Renal cortical epithelial cell (primary cell): ENCODE data around the gene WDR6. TPM values are rescaled to one million over a fixed set of nuclear protein-coding genes. Genes with fewer than 3 reads are reported as not detected.

Source experiments
- DNase-seq: peaks from one replicate; pipeline ENCODE4 v3.0.0-alpha.2; 2011; ENCODE audit warnings: low read depth
- total RNA-seq: library from RNA; depleted of rRNA; stranded (reverse); fragments of >200 nt; gene quantifications from 2 replicates; pipeline ENCODE4 v1.2.3, GENCODE V29; 2014

WDR6 gene
- total RNA-seq, 1 donor from 2014 or later = 134 TPM

DNA sequence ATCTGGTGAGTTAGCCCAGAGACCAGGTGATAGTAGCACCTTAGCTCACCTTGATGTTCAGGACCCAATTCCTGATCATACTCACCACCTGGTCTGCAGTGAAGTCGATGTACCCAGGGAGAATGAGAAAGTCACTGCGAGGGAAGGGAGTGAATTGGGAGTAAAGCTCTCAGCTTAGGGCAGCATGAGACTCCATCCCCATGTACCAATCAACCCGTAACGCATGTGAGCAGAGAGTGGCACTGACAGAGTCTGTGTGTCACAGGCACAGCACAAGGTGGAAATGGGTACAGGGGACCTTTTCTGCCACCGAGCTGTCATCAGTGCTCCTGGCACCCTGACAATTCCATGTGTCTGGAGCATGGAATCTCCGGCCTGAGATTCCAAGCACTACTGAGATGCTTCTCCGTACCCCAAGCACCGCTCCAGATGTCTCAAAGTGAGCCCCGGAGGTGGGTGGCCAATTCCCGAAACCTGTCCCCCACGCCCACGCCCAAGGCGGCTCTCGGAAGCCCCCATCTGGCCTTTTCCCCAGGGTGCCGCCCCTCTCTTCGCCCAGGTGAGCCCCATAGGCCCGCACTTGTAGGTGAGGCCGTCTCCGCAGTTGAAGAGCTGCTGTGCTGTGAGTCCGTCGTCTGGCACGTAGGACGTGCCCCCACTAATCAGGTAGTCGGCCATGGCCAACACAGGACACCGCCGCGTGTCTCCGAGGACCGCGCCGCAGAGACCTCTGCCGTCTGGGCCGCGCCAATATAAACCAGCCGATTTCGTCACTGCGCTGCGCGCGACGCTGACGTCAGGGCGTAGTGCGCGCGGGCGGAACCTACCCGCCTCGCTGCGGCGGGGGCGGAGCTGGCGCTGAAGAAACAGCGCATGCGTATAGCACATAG, 21.7 kb downstream of the WDR6 start, which contains the start of gene IMPDH2:
TSS of gene IMPDH2 (minus strand) at position 726 of the 890 bp plus-strand sequence. CDS start at position 678, 48 bp downstream.
- DNase-seq = peak; percentile 81

DNA sequence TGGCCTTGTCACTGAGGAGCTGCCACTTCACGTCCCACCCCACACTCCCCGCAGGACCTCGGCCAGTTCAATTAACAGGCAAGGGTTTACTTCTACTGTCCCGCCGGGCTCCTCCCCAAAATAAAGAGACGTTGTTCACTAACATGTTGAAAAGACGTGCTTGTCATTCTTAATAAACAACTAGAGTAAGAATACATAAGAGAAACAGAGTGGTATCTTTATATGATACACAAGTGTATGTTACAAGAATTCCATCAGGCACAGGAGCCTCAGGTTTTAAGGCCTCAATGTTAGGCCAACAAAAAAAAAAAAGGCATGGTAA, 22.3 kb downstream of the WDR6 start:
- DNase-seq = no peak

DNA sequence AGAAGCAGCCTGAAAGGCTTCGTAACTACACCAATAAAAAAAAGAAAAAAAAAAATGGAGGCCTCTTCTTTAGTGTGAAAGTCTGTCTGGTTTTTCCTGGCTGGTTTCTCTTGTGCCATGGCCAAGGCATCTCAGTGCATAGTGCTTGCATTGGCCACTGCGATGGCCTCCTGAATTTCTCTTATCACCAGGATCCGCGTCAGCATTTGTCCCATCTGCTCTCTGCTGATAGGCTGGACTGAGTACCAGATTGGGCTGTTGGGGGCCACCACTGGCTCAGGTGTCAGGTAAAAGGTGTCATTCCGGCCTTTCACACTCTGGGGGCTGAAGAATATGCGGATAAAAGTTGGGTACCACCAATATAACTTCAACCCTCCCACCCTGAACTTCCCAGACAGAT, 23.1 kb downstream of the WDR6 start:
- DNase-seq = no peak

DNA sequence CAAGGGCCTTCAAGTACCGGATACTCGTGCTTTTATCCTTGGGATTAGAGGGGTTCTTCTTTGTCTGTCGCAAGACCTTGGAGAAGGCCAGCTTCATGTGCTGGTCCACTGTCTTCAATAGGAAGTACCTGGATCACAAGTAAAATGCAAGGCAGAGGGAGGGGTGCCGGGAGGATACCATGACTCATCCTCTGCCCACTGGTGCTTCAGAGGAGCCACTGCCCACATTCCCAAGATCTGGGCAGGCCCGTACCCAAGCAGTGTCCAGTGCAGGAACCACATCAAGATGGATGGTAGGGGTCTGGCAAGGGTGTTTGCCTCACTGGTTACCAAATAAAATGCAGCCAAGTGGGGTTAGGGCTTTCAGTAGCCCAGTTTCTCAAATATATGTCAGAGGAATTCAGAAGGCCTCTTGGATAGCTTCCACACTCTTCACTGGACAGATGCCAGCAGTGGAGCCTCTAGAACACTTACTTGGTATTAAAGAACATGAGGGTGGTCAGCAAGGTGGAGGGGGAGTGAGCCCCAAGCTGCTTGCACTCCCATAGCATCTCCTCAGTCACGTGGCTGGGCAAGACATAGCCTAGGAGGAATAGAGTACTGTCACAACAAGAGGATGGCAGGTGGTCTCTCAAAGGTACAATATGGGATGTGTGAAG, 25.6 kb downstream of the WDR6 start:
- peak; percentile 38 for DNase-seq

DNA sequence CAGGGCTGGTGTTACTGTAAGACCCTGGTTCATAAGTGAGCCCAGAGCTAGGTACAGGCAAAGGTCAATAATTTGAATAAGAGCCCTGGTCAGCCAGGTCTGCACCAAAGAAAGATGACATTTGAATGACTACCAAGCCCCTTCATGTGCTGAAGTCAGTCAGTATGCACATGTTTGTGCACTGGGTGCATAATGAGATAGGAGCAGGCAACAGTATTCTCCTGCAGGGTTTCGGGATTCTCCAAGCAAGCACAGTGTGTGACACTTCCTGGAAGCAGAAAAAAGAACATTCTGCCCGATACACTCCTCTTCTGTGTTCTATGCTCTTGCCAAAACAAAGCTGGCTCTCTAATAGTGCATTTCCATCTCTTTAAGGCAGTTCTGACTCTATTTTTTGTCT, 27.5 kb downstream of the WDR6 start:
- no peak for DNase-seq

DNA sequence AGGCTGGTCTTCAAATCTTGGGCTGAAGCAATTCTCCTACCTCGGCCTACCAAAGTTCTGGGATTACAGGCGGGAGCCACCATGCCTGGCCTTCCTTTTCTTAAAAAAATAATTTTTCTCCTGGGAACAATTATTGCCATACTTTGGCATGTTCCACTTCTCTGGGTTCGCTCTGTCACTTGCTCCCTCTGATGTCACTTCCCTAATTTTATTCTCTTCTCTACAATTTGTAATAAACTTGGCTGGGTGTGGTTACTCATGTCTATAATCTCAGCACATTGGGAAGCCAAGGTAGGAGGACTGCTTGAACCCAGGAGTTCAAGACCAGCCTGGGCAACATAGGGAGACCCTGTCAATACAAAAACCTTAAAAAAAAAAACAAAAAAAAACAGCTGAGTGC, 28.1 kb downstream of the WDR6 start:
- DNase-seq = no peak

DNA sequence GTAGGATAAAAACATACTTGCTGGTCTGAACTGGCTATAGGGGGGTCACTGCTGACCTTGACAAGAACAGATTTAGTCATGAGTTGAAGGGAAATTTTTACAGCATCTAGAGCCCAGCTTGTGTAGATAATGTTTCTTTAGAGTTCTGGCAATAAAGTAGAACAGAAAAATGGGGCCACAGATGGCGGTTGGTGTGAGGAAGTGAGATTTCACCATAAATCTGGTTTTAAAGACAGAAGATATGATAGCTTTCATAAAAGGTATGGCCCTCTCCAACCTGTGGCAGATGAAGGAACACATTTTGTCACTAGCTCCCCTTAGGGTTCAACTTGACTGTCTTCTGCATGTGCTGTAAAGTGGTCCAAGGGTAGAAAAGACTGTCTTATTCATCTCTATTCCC, 46.4 kb downstream of the WDR6 start:
- DNase-seq = no peak

DNA sequence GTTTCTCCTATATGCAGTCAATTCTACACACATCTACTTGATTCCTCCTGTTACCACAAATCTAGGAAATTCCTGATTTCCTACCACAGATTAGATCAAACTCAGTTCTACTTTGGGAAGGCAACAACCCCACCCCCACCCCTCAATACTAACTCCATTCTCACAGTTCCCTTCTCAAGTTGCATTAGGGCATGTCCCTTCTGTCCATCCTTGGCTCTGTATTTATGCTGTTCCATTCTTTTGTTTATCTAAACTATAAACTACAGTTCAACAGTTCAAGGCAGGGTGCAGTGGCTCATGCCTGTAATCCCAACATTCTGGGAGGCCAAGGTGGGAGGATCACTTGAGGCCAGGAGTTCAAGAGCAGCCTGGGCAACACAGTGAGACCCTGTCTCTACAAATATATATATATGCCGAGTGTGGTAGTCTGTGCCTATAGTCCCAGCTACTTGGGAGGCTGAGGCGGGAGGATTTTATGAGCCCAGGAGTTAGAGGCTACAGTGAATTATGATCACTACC, 47.2 kb downstream of the WDR6 start:
- no peak for DNase-seq

DNA sequence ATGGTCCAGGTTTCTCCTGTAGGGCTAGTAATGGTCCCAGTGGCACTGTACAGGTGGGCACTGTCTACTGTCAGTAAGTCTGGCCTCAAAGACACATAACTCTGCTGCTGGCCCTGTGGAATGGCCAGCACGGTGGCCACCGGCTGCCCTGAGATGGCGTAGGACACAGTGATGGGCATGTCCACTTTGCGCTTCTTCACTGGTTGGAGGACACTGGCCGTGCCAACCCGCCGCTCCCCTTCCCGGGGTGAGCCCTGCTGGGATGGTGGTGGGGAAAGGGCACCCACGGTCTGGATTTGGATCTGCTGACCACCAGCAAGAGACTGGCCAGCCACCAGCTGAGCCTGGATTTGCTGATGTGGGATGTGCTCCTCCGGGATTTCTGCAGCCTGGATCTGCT, 50.1 kb downstream of the WDR6 start:
- DNase-seq = no peak

DNA sequence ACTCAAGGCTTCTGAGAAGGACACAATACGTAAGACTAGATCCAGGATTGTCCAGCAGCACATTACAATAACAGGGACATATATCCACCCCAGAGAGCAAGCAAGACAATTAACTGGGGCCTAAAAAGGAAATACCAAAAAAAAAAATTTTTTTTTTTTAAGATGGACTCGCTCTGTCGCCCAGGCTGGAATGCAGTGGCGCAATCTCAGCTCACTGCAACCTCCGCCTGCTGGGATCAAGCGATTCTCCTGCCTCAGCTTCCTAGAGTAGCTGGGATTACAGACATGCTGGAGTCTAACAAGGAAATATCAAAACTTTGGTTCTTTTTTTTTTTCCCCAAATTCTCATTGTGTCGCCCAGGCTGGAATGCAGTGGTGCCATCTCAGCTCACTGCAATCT, 50.8 kb downstream of the WDR6 start:
- no peak for DNase-seq

Other genes with a start within 250 kb of the WDR6 start
- gene PRKAR2A, start 159.5 kb upstream of the WDR6 start, total RNA-seq = 33.5 and 44.5 TPM in 2 replicates
- 22.4 and 23.4 TPM in 2 replicates for gene SLC25A20, start 108.5 kb upstream of the WDR6 start, total RNA-seq
- gene ARIH2, start 88.5 kb upstream of the WDR6 start, total RNA-seq = 63.2 and 79.8 TPM in 2 replicates
- 22.7 and 47.1 TPM in 2 replicates for gene P4HTM, start 17.1 kb upstream of the WDR6 start, total RNA-seq
- 54.4 and 64.5 TPM in 2 replicates for gene DALRD3, start 11.2 kb downstream of the WDR6 start, total RNA-seq
- gene NDUFAF3, start 14.7 kb downstream of the WDR6 start, total RNA-seq = 50.5 and 66.9 TPM in 2 replicates
- 135 and 218 TPM in 2 replicates for gene IMPDH2, start 22.0 kb downstream of the WDR6 start, total RNA-seq
- 55.3 and 94.3 TPM in 2 replicates for gene QRICH1, start 86.7 kb downstream of the WDR6 start, total RNA-seq
- gene QARS1, start 97.4 kb downstream of the WDR6 start, total RNA-seq = 316 and 381 TPM in 2 replicates
- 39.2 and 68.0 TPM in 2 replicates for gene USP19, start 113.4 kb downstream of the WDR6 start, total RNA-seq
- 262 and 645 TPM in 2 replicates for gene LAMB2, start 125.7 kb downstream of the WDR6 start, total RNA-seq
- gene CCDC71, start 158.9 kb downstream of the WDR6 start, total RNA-seq = 15.1 and 28.7 TPM in 2 replicates
- 20.1 and 26.6 TPM in 2 replicates for gene KLHDC8B, start 164.2 kb downstream of the WDR6 start, total RNA-seq